H1 (cell line): ENCODE data around the gene GFAP. TPM values are rescaled to one million over a fixed set of nuclear protein-coding genes. Genes with fewer than 3 reads are reported as not detected.

Experiments
- CBX5 ChIP-seq: fragments of 300-800, 300-1000 bp; sonication (generic); IDR thresholded peaks from 2 replicates; pipeline ENCODE4 v1.7.1; 2016; ENCODE audit warnings: antibody characterized with exemption, low read length, low read depth
- CTBP2 ChIP-seq: IDR thresholded peaks from 2 replicates; pipeline ENCODE4 v1.7.0; 2011; ENCODE audit warnings: borderline replicate concordance, mild to moderate bottlenecking, moderate library complexity, mixed read lengths, low read length; ENCODE audit not compliant: insufficient read depth, insufficient read length
- GABPA ChIP-seq: IDR thresholded peaks from 2 replicates; pipeline ENCODE4 v1.6.1; 2011; ENCODE audit warnings: mild to moderate bottlenecking, low read length, moderate library complexity, borderline replicate concordance; ENCODE audit not compliant: insufficient read depth
- NANOG ChIP-seq: IDR thresholded peaks from 2 replicates; pipeline ENCODE4 v1.6.1; 2011; ENCODE audit warnings: low read length, low read depth, mild to moderate bottlenecking, inconsistent platforms; ENCODE audit not compliant: insufficient read depth, poor library complexity, severe bottlenecking
- SIN3A ChIP-seq, 2 experiments: IDR thresholded peaks in 1 of 2; conservative IDR thresholded peaks in 1 of 2; 2 replicates each; pipeline ENCODE4 v1.6.1; 2011 to 2012; ENCODE audit warnings: low read length in 2 of 2, improper control_type of control experiment in 1 of 2, low read depth in 1 of 2, mild to moderate bottlenecking in 1 of 2
- SRF ChIP-seq: IDR thresholded peaks from 2 replicates; pipeline ENCODE4 v1.6.1; 2011; ENCODE audit warnings: mild to moderate bottlenecking, low read depth, low read length, moderate library complexity
- TAF7 ChIP-seq: optimal IDR thresholded peaks from 2 replicates; pipeline ENCODE3; 2011; ENCODE audit warnings: low read depth, mild to moderate bottlenecking, inconsistent platforms, low read length, moderate library complexity, borderline replicate concordance
- TBP ChIP-seq: IDR thresholded peaks from 2 replicates; pipeline ENCODE4 v1.6.1; 2011; ENCODE audit warnings: low read depth, low read length, improper control_type of control experiment
- TCF12 ChIP-seq: IDR thresholded peaks from 2 replicates; pipeline ENCODE4 v1.6.1; 2011; ENCODE audit warnings: low read depth, mild to moderate bottlenecking, low read length
- polyA plus RNA-seq, 7 experiments: library from polyadenylated mRNA; depleted of rRNA in 3 of 7; stranded (reverse) in 5 of 7; unstranded in 2 of 7; fragments of >200 nt in 5 of 7; fragments of 200-250 nt in 2 of 7; gene quantifications; 1 replicate in 5 of 7; 2 replicates in 1 of 7; 4 replicates in 1 of 7; pipeline versions ENCODE4 v1.2.1 to v1.2.3, GENCODE V29; 2011 to 2013; ENCODE audit warnings: missing spikeins in 2 of 7, mixed read lengths in 2 of 7
- total RNA-seq: library from RNA; stranded (reverse); fragmentation: NEBNext Ultra II Directional; extraction: Animal tissue kit (Norgen Biotek cat#: 25700); gene quantifications from 2 replicates; pipeline ENCODE4 v1.2.1, GENCODE V29; 2021
- TF ChIP-seq, protein P1 (sequence below): fragments of 300-600 bp; sonication (generic); IDR thresholded peaks from 2 replicates; pipeline ENCODE4 v1.7.1; 2012; ENCODE audit warnings: low read length, moderate library complexity, mild to moderate bottlenecking, inconsistent platforms; ENCODE audit not compliant: insufficient replicate concordance

GFAP gene
- total and polyA plus RNA-seq, 2 of the 8 experiments (the other 6 are each of a cell fraction or from before 2014, with no cell fraction given): 1.3 to 1.5 TPM

DNA sequence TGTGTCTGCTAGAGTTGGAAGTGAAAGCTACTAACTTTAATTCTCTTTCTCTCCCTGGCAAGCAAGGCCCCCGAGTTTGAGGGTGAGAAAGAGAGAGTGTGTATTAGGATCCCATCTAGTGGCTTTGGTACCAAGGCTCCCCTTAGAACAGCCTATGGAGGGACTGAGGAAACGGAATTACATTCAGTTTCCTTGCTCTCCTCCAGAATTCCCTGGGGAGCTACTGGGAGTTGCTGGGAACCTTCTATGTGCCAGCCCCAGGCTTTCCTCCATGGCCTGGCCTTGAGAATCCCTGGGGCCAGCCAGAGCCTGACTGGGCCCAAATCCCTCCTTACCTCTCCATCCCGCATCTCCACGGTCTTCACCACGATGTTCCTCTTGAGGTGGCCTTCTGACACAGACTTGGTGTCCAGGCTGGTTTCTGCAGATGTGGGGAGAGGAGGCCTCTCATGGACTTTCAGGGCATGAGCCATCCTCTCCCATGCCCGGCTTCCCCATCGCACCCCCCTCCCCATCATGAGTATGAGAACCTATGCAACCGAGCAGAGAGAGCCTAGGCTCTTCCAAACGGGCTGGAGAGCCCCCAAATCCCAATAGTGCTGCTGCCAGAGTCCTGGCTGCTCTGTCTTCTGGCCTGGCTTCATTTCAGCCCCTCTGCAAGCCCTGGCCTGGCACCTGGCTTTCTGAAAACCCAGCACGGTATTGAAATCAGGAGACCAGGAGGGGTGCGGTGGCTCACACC, 7.4 kb downstream of the GFAP start (continued):
- TF ChIP-seq, protein P1, sequence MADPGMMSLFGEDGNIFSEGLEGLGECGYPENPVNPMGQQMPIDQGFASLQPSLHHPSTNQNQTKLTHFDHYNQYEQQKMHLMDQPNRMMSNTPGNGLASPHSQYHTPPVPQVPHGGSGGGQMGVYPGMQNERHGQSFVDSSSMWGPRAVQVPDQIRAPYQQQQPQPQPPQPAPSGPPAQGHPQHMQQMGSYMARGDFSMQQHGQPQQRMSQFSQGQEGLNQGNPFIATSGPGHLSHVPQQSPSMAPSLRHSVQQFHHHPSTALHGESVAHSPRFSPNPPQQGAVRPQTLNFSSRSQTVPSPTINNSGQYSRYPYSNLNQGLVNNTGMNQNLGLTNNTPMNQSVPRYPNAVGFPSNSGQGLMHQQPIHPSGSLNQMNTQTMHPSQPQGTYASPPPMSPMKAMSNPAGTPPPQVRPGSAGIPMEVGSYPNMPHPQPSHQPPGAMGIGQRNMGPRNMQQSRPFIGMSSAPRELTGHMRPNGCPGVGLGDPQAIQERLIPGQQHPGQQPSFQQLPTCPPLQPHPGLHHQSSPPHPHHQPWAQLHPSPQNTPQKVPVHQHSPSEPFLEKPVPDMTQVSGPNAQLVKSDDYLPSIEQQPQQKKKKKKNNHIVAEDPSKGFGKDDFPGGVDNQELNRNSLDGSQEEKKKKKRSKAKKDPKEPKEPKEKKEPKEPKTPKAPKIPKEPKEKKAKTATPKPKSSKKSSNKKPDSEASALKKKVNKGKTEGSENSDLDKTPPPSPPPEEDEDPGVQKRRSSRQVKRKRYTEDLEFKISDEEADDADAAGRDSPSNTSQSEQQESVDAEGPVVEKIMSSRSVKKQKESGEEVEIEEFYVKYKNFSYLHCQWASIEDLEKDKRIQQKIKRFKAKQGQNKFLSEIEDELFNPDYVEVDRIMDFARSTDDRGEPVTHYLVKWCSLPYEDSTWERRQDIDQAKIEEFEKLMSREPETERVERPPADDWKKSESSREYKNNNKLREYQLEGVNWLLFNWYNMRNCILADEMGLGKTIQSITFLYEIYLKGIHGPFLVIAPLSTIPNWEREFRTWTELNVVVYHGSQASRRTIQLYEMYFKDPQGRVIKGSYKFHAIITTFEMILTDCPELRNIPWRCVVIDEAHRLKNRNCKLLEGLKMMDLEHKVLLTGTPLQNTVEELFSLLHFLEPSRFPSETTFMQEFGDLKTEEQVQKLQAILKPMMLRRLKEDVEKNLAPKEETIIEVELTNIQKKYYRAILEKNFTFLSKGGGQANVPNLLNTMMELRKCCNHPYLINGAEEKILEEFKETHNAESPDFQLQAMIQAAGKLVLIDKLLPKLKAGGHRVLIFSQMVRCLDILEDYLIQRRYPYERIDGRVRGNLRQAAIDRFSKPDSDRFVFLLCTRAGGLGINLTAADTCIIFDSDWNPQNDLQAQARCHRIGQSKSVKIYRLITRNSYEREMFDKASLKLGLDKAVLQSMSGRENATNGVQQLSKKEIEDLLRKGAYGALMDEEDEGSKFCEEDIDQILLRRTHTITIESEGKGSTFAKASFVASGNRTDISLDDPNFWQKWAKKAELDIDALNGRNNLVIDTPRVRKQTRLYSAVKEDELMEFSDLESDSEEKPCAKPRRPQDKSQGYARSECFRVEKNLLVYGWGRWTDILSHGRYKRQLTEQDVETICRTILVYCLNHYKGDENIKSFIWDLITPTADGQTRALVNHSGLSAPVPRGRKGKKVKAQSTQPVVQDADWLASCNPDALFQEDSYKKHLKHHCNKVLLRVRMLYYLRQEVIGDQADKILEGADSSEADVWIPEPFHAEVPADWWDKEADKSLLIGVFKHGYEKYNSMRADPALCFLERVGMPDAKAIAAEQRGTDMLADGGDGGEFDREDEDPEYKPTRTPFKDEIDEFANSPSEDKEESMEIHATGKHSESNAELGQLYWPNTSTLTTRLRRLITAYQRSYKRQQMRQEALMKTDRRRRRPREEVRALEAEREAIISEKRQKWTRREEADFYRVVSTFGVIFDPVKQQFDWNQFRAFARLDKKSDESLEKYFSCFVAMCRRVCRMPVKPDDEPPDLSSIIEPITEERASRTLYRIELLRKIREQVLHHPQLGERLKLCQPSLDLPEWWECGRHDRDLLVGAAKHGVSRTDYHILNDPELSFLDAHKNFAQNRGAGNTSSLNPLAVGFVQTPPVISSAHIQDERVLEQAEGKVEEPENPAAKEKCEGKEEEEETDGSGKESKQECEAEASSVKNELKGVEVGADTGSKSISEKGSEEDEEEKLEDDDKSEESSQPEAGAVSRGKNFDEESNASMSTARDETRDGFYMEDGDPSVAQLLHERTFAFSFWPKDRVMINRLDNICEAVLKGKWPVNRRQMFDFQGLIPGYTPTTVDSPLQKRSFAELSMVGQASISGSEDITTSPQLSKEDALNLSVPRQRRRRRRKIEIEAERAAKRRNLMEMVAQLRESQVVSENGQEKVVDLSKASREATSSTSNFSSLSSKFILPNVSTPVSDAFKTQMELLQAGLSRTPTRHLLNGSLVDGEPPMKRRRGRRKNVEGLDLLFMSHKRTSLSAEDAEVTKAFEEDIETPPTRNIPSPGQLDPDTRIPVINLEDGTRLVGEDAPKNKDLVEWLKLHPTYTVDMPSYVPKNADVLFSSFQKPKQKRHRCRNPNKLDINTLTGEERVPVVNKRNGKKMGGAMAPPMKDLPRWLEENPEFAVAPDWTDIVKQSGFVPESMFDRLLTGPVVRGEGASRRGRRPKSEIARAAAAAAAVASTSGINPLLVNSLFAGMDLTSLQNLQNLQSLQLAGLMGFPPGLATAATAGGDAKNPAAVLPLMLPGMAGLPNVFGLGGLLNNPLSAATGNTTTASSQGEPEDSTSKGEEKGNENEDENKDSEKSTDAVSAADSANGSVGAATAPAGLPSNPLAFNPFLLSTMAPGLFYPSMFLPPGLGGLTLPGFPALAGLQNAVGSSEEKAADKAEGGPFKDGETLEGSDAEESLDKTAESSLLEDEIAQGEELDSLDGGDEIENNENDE: no peak
- TF ChIP-seq SIN3A (conservative IDR thresholded peaks at IDR 0.05 in 1 of 2, IDR thresholded peaks at IDR 0.05 in 1 of 2; ENCODE audit: low read depth in 1 of 2, low read length in 2 of 2) (no peak), TAF7 (no peak), TBP (no peak), NANOG (no peak), CBX5 (no peak), SRF (no peak), CTBP2 (no peak), TCF12 (no peak), GABPA (no peak)
